ENCODE results near the gene SETX.

GRCh38 chr9:132366481-132366880, 11.7 kb upstream of the SETX start:
- TF ChIP-seq POLR2AphosphoS5 (IDR thresholded peaks at IDR 0.05) = no peak
- TF ChIP-seq CTCF (IDR thresholded peaks at IDR 0.05) = no peak
- no peak for TF ChIP-seq EP300 (IDR thresholded peaks at IDR 0.05)
- TF ChIP-seq POLR2A (IDR thresholded peaks at IDR 0.05) = no peak

All from sigmoid colon (tissue), 4 donors.